HG03064 (cell line): ENCODE data around the gene LRRC8B.
"Not testable (repeated sequence)": the region's sequence is repeated elsewhere in the genome, so short reads cannot be mapped to it uniquely, and the experiment has no call there.

Experiments
- ATAC-seq: cut with Tn5 transposase; IDR thresholded peaks from one replicate; pipeline ENCODE4 v1.9.1; 2021; ENCODE audit warnings: low read depth; ENCODE audit not compliant: unreplicated experiment

Gene LRRC8B

GRCh38 chr1:89523572-89524368 lies 859 bp upstream of the LRRC8B start:
- peak; percentile 6 for ATAC-seq

GRCh38 chr1:89525169-89525855 lies 683 bp downstream of the LRRC8B start:
- peak; percentile 27 for ATAC-seq

- ATAC-seq, result no peak
Observed at GRCh38 chr1:89527256-89527655, 2.6 kb downstream of the LRRC8B start.

GRCh38 chr1:89527750-89528381 lies 3.2 kb downstream of the LRRC8B start:
- no peak for ATAC-seq

GRCh38 chr1:89528382-89528780 lies 3.8 kb downstream of the LRRC8B start:
- ATAC-seq, result no peak

GRCh38 chr1:89529196-89529595 lies 4.6 kb downstream of the LRRC8B start:
- ATAC-seq, result no peak

- ATAC-seq, result no peak
Observed at GRCh38 chr1:89530444-89531089, 5.9 kb downstream of the LRRC8B start.

GRCh38 chr1:89531480-89532139 lies 7.0 kb downstream of the LRRC8B start:
- ATAC-seq, result no peak

GRCh38 chr1:89532228-89532627 lies 7.6 kb downstream of the LRRC8B start:
- no peak for ATAC-seq

GRCh38 chr1:89532866-89533265 lies 8.2 kb downstream of the LRRC8B start:
- ATAC-seq, result no peak

GRCh38 chr1:89535537-89535936 lies 10.9 kb downstream of the LRRC8B start:
- ATAC-seq, result no peak

GRCh38 chr1:89536555-89537341 lies 12.1 kb downstream of the LRRC8B start:
- ATAC-seq, result no peak

- no peak for ATAC-seq
Observed at GRCh38 chr1:89538361-89538760, 13.7 kb downstream of the LRRC8B start.

GRCh38 chr1:89539128-89539527 lies 14.5 kb downstream of the LRRC8B start:
- no peak for ATAC-seq

GRCh38 chr1:89540406-89540970 lies 15.9 kb downstream of the LRRC8B start:
- ATAC-seq, result no peak

- ATAC-seq, result no peak
Observed at GRCh38 chr1:89542345-89542744, 17.7 kb downstream of the LRRC8B start.

GRCh38 chr1:89543632-89544031 lies 19.0 kb downstream of the LRRC8B start:
- not testable (repeated sequence) for ATAC-seq

- ATAC-seq, result no peak
Observed at GRCh38 chr1:89545264-89546038, 20.8 kb downstream of the LRRC8B start.
